AG09309 (cell line): ENCODE data around the gene HAUS3.

Source experiments
- DNase-seq: peaks from one replicate; pipeline ENCODE4 v3.0.0-alpha.2; 2010; ENCODE audit warnings: low read depth
- H3K4me3 ChIP-seq: 2 replicates; pipeline ENCODE4 v1.5.1; 2011; ENCODE audit warnings: mild to moderate bottlenecking, low read depth, low read length, moderate library complexity; ENCODE audit not compliant: control insufficient read depth
- TF ChIP-seq, protein P1 (sequence below): IDR thresholded peaks from 2 replicates; pipeline ENCODE4 v1.5.1; 2011; ENCODE audit warnings: mild to moderate bottlenecking, low read depth, low read length, inconsistent platforms; ENCODE audit not compliant: insufficient read depth, control insufficient read depth; ENCODE audit errors: missing control alignments

The HAUS3 gene

DNA sequence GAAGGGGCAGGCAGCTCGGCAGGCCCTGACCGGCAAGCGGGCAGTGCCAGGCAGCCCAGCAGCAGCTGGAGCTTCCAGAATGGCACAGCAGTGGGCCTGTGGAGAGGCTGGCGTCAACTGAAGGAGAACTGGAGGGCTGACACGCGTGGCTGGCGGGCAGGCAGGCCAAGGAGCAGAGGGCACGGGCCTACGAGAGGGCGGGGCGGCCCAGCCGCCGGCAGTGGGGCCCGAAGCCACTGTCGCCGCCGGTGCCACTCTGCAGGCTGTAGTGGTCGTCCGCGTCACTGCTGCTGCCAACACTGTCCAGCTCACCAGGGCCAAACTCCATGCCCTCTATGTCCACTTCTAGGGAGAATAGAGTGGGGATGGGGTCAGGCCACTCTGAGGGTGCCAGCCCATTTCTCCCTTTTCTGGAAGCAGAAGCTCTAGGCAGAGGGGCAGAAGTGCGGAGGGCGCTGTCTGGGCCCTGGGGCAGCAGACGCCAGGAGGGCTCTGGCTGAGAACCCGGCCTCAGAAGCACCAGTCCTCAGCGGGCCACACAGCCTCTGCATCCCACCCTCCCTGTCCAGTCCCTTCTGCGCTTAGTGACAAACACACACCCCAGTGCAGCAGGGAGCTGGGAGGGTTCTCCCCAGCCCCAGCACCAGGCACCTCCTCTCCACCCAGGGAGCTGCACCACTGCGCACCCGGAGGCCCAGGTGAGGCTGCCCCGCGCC, 8.6 kb upstream of the HAUS3 start:
- TF ChIP-seq, protein P1, sequence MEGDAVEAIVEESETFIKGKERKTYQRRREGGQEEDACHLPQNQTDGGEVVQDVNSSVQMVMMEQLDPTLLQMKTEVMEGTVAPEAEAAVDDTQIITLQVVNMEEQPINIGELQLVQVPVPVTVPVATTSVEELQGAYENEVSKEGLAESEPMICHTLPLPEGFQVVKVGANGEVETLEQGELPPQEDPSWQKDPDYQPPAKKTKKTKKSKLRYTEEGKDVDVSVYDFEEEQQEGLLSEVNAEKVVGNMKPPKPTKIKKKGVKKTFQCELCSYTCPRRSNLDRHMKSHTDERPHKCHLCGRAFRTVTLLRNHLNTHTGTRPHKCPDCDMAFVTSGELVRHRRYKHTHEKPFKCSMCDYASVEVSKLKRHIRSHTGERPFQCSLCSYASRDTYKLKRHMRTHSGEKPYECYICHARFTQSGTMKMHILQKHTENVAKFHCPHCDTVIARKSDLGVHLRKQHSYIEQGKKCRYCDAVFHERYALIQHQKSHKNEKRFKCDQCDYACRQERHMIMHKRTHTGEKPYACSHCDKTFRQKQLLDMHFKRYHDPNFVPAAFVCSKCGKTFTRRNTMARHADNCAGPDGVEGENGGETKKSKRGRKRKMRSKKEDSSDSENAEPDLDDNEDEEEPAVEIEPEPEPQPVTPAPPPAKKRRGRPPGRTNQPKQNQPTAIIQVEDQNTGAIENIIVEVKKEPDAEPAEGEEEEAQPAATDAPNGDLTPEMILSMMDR = no peak
- no peak overlapping the region for H3K4me3 ChIP-seq
- DNase-seq = no peak

DNA sequence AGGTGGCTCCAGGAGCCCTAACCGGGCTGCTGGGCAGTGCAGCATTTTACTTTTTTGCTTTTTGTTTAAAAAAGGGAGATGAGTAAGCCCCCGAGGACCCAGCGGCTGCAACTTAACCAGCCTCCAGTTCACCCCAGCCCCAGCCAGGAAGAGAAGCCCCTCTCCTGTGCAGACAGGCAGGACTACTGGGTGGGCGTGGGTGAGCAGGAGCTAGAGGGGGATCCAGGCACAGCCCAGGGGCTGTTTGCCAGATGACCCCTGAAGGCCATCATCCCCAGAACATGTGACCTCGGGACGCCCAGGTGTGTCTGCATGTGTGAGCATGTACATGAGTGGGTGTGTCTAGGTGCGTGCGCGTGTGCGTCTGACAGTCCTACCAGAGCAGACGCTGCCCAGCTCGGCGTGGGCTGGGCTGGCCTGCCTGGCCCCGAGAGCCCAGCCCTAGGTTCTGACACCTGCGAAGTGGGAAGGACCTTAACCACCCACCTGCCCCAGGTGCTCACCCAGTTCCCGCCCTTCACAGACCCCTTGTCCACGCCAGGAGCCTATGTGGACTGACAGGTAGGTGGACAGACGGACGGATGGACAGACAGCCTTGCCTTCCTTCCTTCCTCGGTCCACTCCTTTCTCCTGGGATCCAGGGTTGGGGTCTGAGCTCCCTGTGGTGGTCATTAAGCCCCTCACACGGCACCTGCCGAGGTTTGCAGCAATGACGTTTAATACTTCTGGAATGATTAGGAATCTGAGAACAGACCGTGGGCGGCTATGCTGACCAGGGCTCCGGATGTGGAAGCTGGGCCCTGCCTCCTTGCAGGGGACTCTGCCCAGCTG, 7.8 kb upstream of the HAUS3 start:
- H3K4me3 ChIP-seq = no peak overlapping the region
- TF ChIP-seq, protein P1 = no peak
- DNase-seq = no peak

DNA sequence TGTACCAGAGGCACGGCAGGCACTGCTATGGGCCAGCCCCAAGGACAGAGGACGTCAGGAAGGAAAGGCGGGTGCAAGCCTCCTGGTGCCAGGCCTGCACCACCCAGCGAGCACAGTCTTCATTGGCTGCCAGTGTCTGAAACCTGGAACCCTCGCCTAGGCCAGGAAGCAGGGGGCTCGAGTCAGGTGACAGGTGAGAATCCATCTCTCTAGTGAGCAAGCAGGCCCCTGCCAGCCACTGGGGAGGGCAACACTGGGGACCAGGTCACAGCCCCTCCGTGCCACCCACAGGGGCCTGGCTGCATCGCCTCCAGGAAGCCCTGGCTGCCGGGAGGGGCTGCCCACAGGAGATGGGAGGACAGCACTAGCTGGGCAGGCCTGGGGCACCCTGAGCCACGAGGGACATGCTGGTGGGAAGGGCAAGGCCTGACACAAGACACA, 6.9 kb upstream of the HAUS3 start:
- H3K4me3 ChIP-seq = no peak overlapping the region
- DNase-seq = no peak
- TF ChIP-seq, protein P1 = no peak

DNA sequence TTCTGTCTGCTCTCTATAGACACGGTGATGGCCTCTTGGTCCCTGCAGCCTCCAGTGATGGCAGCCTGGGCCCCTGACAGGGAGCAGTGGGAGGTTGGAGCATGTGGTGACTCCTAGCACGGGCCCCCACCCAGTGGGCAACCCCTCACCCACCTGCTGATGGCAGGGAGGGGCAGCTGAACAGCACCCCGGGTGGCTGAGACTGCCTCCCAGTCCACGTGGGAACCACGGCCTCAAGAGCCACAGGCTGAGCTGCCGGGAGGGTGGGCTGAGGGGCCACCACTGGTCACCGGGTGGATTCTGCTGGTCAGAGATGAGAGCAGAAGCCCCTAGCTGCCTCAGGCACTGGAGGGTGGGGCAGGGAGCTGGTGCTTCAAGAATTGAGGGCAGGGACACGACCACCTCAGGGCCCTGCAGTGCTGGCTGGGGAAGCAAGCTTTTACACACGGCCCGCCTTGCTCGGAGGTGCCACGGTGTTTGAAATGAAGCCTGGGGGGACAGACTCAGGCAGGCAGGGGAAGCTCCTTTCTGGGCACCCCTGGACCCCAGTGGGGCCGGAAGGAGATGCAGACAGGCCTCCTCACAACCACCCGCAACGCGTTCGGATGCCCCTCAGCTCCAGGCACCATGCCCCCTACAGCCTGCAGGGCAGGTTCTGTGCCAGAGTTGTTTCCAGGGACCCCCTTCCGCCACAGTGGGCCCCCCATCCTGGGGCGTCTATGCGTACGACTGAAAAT, 6.3 kb upstream of the HAUS3 start:
- H3K4me3 ChIP-seq = no peak overlapping the region
- no peak for DNase-seq
- TF ChIP-seq, protein P1 = no peak

DNA sequence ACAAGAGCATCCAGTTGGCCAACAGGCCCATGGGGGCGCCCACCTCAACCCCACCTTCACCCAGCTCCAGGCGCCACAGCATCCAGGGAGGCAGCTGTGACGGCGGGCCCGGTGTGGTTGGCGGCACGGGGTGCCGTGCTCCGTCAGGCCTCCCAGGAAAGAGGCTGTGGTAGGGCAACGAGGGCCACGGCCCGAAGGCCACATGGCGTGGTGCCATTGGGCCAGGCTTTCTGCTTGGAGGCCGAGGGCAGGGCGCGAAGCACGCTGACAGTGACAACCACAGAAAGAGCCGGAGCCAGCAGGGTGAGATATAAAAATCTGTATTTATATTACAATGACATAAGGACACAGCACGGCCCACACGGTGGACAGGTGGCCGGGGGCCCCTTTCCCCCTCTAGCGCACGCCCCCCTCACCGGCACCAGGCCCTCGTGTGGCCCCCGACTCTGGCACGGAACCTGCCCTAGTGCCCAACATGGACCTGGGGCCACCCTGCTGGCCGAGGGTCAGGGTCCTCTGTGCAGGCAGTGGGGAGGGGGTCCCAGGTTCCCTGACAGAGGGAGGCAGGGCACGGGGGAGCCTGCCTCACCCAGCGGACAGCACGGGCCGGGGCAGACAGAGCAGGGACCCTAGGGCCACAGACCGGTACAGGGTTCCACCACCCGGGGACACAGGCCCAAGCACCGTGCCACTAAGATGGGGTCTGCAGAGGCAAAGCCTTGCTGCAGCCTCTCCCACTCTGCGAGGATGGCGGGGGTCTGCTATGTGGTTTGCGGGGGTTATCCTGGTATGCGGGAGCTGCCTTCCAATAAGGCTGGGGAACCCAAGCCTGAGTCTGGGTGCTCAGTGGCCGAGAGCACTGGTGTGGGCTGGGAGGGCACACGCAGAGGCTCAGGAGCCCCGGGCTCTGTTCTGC, 5.5 kb upstream of the HAUS3 start:
- no peak for DNase-seq
- TF ChIP-seq, protein P1 = no peak
- H3K4me3 ChIP-seq = no peak overlapping the region
